ENCODE results near the gene HIVEP2.

The HIVEP2 gene

GRCh38 chr6:142702501-142703460, 242.2 kb downstream of the HIVEP2 start:
- peak; percentile 72 for DNase-seq (ENCODE audit: low spot score)
